ENCODE data around the gene GLI3. TPM values are rescaled to one million over a fixed set of nuclear protein-coding genes. Genes with fewer than 3 reads are reported as not detected.
A peak's percentile ranks its signal among the peaks of the same experiment; 100 is the strongest.

The GLI3 gene
- total and polyA plus RNA-seq, 3 experiments from 2014 or later: 0.16 to 0.46 (median 0.44) TPM

- H3K36me3 ChIP-seq (ENCODE audit: insufficient read depth, low read length): no peaks in the 10 kb centered on the region
- Mint-ChIP-seq H3K27me3 (peaks cover 0 to 1% of the 10 kb centered on the region in 2 donors), H3K4me3 (no peak overlapping the region), H3K36me3 (no peaks in the 10 kb centered on the region), H3K4me1 (no peaks in the 10 kb centered on the region), H3K9me3 (peaks cover 0 to 3% (median 0%) of the 10 kb centered on the region in 5 donors), H3K27ac (no peak overlapping the region)
- no peak overlapping the region for H3K27ac ChIP-seq (ENCODE audit: low read depth, low read length)
- no peak for DNase-seq
- H3K4me3 ChIP-seq (ENCODE audit: low read length): no peak overlapping the region
- no peaks in the 10 kb centered on the region for H3K27me3 ChIP-seq (ENCODE audit: insufficient read depth, low read length, poor library complexity, severe bottlenecking)
- POLR2A ChIA-PET: no interaction called here
- no peaks in the 10 kb centered on the region for H3K4me1 ChIP-seq (ENCODE audit: insufficient read depth, low read length)
- CTCF ChIA-PET: no interaction called here
- no peaks in the 10 kb centered on the region for H3K9me3 ChIP-seq (ENCODE audit: low read length)
These were observed 137.4 kb downstream of the GLI3 start for GRCh38 chr7:42099470-42100155.

DNA sequence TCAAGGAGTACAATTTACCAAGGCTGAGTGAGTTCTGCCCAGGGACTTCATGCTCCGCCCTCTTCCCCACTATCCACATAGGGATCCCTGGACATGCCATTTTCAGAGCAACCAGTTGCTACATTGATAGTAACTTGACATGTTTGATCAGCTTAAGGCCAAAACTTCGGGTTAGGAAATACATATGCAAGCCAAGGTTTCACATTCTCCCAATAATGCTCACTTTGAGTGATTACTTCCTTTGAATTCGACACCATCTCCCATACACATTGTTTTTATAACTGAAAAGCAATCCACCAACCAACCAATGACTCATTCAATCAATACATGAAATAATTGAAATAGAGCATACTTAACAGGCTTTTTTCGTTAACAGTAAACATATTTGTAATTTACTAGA is 137.9 kb downstream of the GLI3 start:
- Histone ChIP-seq H3K27me3 (ENCODE audit: insufficient read depth, low read length, poor library complexity, severe bottlenecking) (no peaks in the 10 kb centered on the region), H3K9me3 (ENCODE audit: low read length) (no peaks in the 10 kb centered on the region), H3K4me1 (ENCODE audit: insufficient read depth, low read length) (no peaks in the 10 kb centered on the region), H3K4me3 (ENCODE audit: low read length) (no peak overlapping the region), H3K36me3 (ENCODE audit: insufficient read depth, low read length) (no peaks in the 10 kb centered on the region), H3K27ac (ENCODE audit: low read depth, low read length) (no peak overlapping the region)
- Mint-ChIP-seq H3K36me3 (no peaks in the 10 kb centered on the region), H3K4me1 (no peaks in the 10 kb centered on the region), H3K4me3 (no peak overlapping the region), H3K27me3 (peaks cover 0 to 1% of the 10 kb centered on the region in 2 donors), H3K9me3 (peaks cover 0 to 3% (median 0%) of the 10 kb centered on the region in 5 donors), H3K27ac (no peak overlapping the region)
- POLR2A ChIA-PET: no interaction called here
- CTCF ChIA-PET: no interaction called here
- DNase-seq: no peak

DNA sequence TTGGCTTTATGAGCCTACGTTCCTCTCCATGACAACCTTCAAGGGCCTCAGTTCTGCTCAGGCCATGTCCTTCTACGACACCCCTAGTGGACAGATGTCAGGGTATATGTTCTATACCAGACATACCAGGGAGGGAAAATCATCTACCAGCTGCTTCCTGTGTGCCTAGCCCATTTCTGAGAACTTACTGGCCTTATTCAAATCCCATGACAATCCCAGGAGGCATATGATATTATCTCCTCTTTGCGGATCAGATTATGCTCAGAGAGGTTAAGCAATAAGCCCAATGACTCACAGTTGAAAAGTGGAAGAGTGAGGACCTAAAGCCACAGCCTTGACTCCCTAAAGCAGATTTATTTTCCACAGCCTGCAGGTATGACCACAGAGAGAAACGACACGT is 139.3 kb downstream of the GLI3 start:
- no peaks in the 10 kb centered on the region for H3K36me3 Mint-ChIP-seq
- Histone ChIP-seq H3K4me1 (ENCODE audit: insufficient read depth, low read length) (no peaks in the 10 kb centered on the region), H3K27me3 (ENCODE audit: insufficient read depth, low read length, poor library complexity, severe bottlenecking) (no peaks in the 10 kb centered on the region), H3K9me3 (ENCODE audit: low read length) (no peaks in the 10 kb centered on the region), H3K27ac (ENCODE audit: low read depth, low read length) (no peak overlapping the region), H3K4me3 (ENCODE audit: low read length) (no peak overlapping the region), H3K36me3 (ENCODE audit: insufficient read depth, low read length) (no peaks in the 10 kb centered on the region)
- CTCF ChIA-PET: no interaction called here
- H3K9me3 Mint-ChIP-seq: peaks cover 0 to 3% (median 0%) of the 10 kb centered on the region in 5 donors
- peaks cover 0 to 1% of the 10 kb centered on the region in 2 donors for H3K27me3 Mint-ChIP-seq
- no peak overlapping the region for H3K4me3 Mint-ChIP-seq
- H3K4me1 Mint-ChIP-seq: no peaks in the 10 kb centered on the region
- no peak for DNase-seq
- POLR2A ChIA-PET: no interaction called here
- no peak overlapping the region for H3K27ac Mint-ChIP-seq

GRCh38 chr7:42096681-42097561 is 140.1 kb downstream of the GLI3 start:
- Histone ChIP-seq H3K27ac (ENCODE audit: low read depth, low read length) (no peak overlapping the region), H3K9me3 (ENCODE audit: low read length) (no peaks in the 10 kb centered on the region), H3K36me3 (ENCODE audit: insufficient read depth, low read length) (no peaks in the 10 kb centered on the region), H3K27me3 (ENCODE audit: insufficient read depth, low read length, poor library complexity, severe bottlenecking) (no peaks in the 10 kb centered on the region), H3K4me3 (ENCODE audit: low read length) (no peak overlapping the region), H3K4me1 (ENCODE audit: insufficient read depth, low read length) (no peaks in the 10 kb centered on the region)
- H3K27ac Mint-ChIP-seq: no peak overlapping the region
- H3K4me3 Mint-ChIP-seq: no peak overlapping the region
- POLR2A ChIA-PET: no interaction called here
- H3K27me3 Mint-ChIP-seq: peaks cover 0 to 1% of the 10 kb centered on the region in 2 donors
- H3K4me1 Mint-ChIP-seq: no peaks in the 10 kb centered on the region
- no peak for DNase-seq
- CTCF ChIA-PET: no interaction called here
- H3K9me3 Mint-ChIP-seq: peaks cover 0 to 3% (median 0%) of the 10 kb centered on the region in 5 donors
- no peaks in the 10 kb centered on the region for H3K36me3 Mint-ChIP-seq

- ChIA-PET CTCF (no interaction called here), POLR2A (no interaction called here)
- H3K9me3 Mint-ChIP-seq: peaks cover 0 to 3% (median 0%) of the 10 kb centered on the region in 5 donors
These were observed 140.7 kb downstream of the GLI3 start for GRCh38 chr7:42096268-42096667.

GRCh38 chr7:42095791-42096190 is 141.2 kb downstream of the GLI3 start:
- H3K36me3 Mint-ChIP-seq: no peaks in the 10 kb centered on the region
- no peak overlapping the region for H3K27ac Mint-ChIP-seq
- peaks cover 1 to 4% of the 10 kb centered on the region in 2 donors for H3K27me3 Mint-ChIP-seq
- H3K9me3 ChIP-seq (ENCODE audit: low read length): no peaks in the 10 kb centered on the region
- H3K4me1 ChIP-seq (ENCODE audit: insufficient read depth, low read length): no peaks in the 10 kb centered on the region
- no peak overlapping the region for H3K27ac ChIP-seq (ENCODE audit: low read depth, low read length)
- peaks cover 0 to 3% (median 0%) of the 10 kb centered on the region in 5 donors for H3K9me3 Mint-ChIP-seq
- H3K27me3 ChIP-seq (ENCODE audit: insufficient read depth, low read length, poor library complexity, severe bottlenecking): no peaks in the 10 kb centered on the region
- ChIA-PET POLR2A (no interaction called here), CTCF (no interaction called here)
- H3K36me3 ChIP-seq (ENCODE audit: insufficient read depth, low read length): no peaks in the 10 kb centered on the region
- no peaks in the 10 kb centered on the region for H3K4me1 Mint-ChIP-seq
- no peak overlapping the region for H3K4me3 ChIP-seq (ENCODE audit: low read length)
- no peak for DNase-seq
- H3K4me3 Mint-ChIP-seq: peak overlapping the region in 1 of 7 donors; percentile 8

More at GRCh38 chr7:42096268-42096667, 140.7 kb downstream of the GLI3 start:
- Histone ChIP-seq H3K9me3 (ENCODE audit: low read length) (no peaks in the 10 kb centered on the region), H3K4me3 (ENCODE audit: low read length) (no peak overlapping the region), H3K27me3 (ENCODE audit: insufficient read depth, low read length, poor library complexity, severe bottlenecking) (no peaks in the 10 kb centered on the region), H3K27ac (ENCODE audit: low read depth, low read length) (no peak overlapping the region), H3K4me1 (ENCODE audit: insufficient read depth, low read length) (no peaks in the 10 kb centered on the region), H3K36me3 (ENCODE audit: insufficient read depth, low read length) (no peaks in the 10 kb centered on the region)
- no peak for DNase-seq
- no peak overlapping the region for H3K27ac Mint-ChIP-seq
- no peaks in the 10 kb centered on the region for H3K4me1 Mint-ChIP-seq
- H3K27me3 Mint-ChIP-seq: peaks cover 1 to 4% of the 10 kb centered on the region in 2 donors
- no peaks in the 10 kb centered on the region for H3K36me3 Mint-ChIP-seq
- no peak overlapping the region for H3K4me3 Mint-ChIP-seq

DNA sequence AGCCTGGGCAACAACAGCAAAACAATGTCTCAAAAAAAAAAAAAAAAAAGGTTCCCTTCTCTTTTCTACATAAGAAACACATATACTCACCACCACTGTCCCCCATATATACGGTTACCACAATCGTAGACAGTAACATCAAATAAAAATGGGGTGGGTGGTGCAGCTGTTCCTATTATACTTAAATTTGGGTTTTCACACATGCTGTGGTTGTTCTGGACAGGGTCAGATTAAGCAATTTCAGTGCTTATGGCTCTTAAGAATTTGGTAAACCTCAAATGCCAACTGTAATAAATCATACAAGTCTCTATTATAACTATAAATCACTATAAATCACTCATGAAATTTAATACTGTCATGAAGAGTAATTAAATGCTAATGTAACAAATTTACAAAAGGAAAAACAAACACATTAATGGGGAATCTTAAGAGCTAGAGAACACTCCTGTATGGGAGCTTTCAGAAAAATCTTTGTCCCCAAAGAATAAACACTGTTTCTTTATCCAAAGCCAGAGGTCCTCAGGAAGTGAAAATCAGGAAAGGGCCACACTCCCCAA is 143.6 kb downstream of the GLI3 start:
- ChIA-PET POLR2A (no interaction called here), CTCF (no interaction called here)
- DNase-seq: no peak
- Mint-ChIP-seq H3K4me3 (no peak overlapping the region), H3K36me3 (no peaks in the 10 kb centered on the region), H3K27ac (no peak overlapping the region), H3K27me3 (peaks cover 1 to 4% of the 10 kb centered on the region in 2 donors), H3K9me3 (peaks cover 0 to 5% (median 0%) of the 10 kb centered on the region in 5 donors), H3K4me1 (no peaks in the 10 kb centered on the region)
- Histone ChIP-seq H3K27ac (ENCODE audit: low read depth, low read length) (no peak overlapping the region), H3K36me3 (ENCODE audit: insufficient read depth, low read length) (no peaks in the 10 kb centered on the region), H3K4me3 (ENCODE audit: low read length) (no peak overlapping the region), H3K4me1 (ENCODE audit: insufficient read depth, low read length) (no peaks in the 10 kb centered on the region), H3K9me3 (ENCODE audit: low read length) (no peaks in the 10 kb centered on the region), H3K27me3 (ENCODE audit: insufficient read depth, low read length, poor library complexity, severe bottlenecking) (no peaks in the 10 kb centered on the region)

All from CD8-positive, alpha-beta memory T cell (primary cell).